Motor neuron (in vitro differentiated cells): Measurements from ENCODE around the gene CCDC182. TPM values are rescaled to one million over a fixed set of nuclear protein-coding genes. Genes with fewer than 3 reads are reported as not detected.

Source experiments
- ATAC-seq, 8 experiments: fragments of 200-7000 bp; cut with Tn5 transposase; replicated peaks in 6 of 8; 2 replicates each; pipeline ENCODE4 v1.8.0; 2021; ENCODE audit warnings: mild to moderate bottlenecking in 8 of 8, moderate library complexity in 8 of 8
- H3K27ac ChIP-seq, 2 donors: fragments of 250-450 bp; sonication (Bioruptor Pico); 2 replicates each; pipeline ENCODE4 v1.9.0; 2021; ENCODE audit warnings: antibody characterized with exemption in 2 of 2, mild to moderate bottlenecking in 2 of 2, moderate library complexity in 1 of 2
- H3K4me1 ChIP-seq, 2 donors: fragments of 250-450 bp; sonication (Bioruptor Pico); replicated peaks in 1 of 2; 2 replicates each; pipeline ENCODE4 v1.6.1; 2021; ENCODE audit warnings: antibody characterized with exemption in 2 of 2, mild to moderate bottlenecking in 2 of 2, moderate library complexity in 1 of 2
- H3K4me3 ChIP-seq, 5 donors: fragments of 250-450 bp; sonication (Bioruptor Pico); 2 replicates each; pipeline ENCODE4 v1.9.0; 2021; ENCODE audit warnings: antibody characterized with exemption in 5 of 5, mild to moderate bottlenecking in 5 of 5, moderate library complexity in 4 of 5
- WGBS, 10 experiments: fragments of 450-650 bp; shearing (Covaris generic); methylation state at CpG; one replicate each; pipeline ENCODE4 v1.0.0; 2022; 5-methylcytosine and 5-hydroxymethylcytosine counted together
- in situ Hi-C, 9 experiments: fragments of 400-800 bp; cut with MboI; loops; one replicate each; pipeline ENCODE4 v1.15.0; 2021; ENCODE audit warnings: low sequenced_read_pairs in 9 of 9, low pct_unique_long_range_greater_than_20kb in 2 of 9; ENCODE audit not compliant: unreplicated experiment in 9 of 9
- total RNA-seq, 8 experiments: library from RNA; unstranded; fragments of 300-600 nt; gene quantifications; 2 replicates each; pipeline versions ENCODE4 v1.2.3 to v1.2.4, GENCODE V29; 2022

Gene CCDC182
- total RNA-seq, 8 experiments from 2014 or later, result 0.25 to 0.76 TPM; not detected in 6

- 37 to 100% (median 75%) methylated on average over 1 to 5 of the region's 5 CpGs; no CpG with 5 or more reads in 1 of the 10 experiments for WGBS, 10 experiments
- no peak overlapping the region for H3K27ac ChIP-seq
- no peak overlapping the region for H3K4me3 ChIP-seq
- in situ Hi-C loops, result no loop called here
- peaks cover 29 to 30% of the 10 kb centered on the region in 2 donors for H3K4me1 ChIP-seq
- ATAC-seq, result no peak
These were observed 44.0 kb downstream of the CCDC182 start for GRCh38 chr17:57701124-57701523.

GRCh38 chr17:57699751-57700219 lies 45.3 kb downstream of the CCDC182 start:
- 0 to 54% (median 20%) methylated on average over 1 to 6 of the region's 9 CpGs; no CpG with 5 or more reads in 4 of the 10 experiments for WGBS, 10 experiments
- H3K27ac ChIP-seq, result no peak overlapping the region
- H3K4me3 ChIP-seq, result no peak overlapping the region
- peak; percentile 93 to 97 (median 95) for ATAC-seq
- H3K4me1 ChIP-seq, result peaks cover 27 to 29% of the 10 kb centered on the region in 2 donors
- in situ Hi-C loops, result no loop called here

- Histone ChIP-seq H3K4me1 (peaks cover 27 to 29% of the 10 kb centered on the region in 2 donors), H3K4me3 (no peak overlapping the region), H3K27ac (no peak overlapping the region)
- WGBS, 10 experiments, result 27 to 68% (median 53%) methylated on average over 2 to 10 of the region's 12 CpGs; no CpG with 5 or more reads in 1 of the 10 experiments
- peak in 2 of 8 experiments; percentile 13 to 20 for ATAC-seq
- in situ Hi-C loops, result no loop called here
These were observed 47.0 kb downstream of the CCDC182 start for GRCh38 chr17:57697891-57698711.

GRCh38 chr17:57697197-57697596 lies 47.9 kb downstream of the CCDC182 start:
- Histone ChIP-seq H3K4me1 (peaks cover 27 to 29% of the 10 kb centered on the region in 2 donors), H3K27ac (no peak overlapping the region), H3K4me3 (no peak overlapping the region)
- 41 to 100% (median 83%) methylated on average over 1 to 7 of the region's 7 CpGs; no CpG with 5 or more reads in 3 of the 10 experiments for WGBS, 10 experiments
- no peak for ATAC-seq
- in situ Hi-C loops, result no loop called here

- 0 to 100% (median 83%) methylated on average over 1 to 3 of the region's 3 CpGs; no CpG with 5 or more reads in 3 of the 10 experiments for WGBS, 10 experiments
- Histone ChIP-seq H3K27ac (no peak overlapping the region), H3K4me1 (peaks cover 26 to 28% of the 10 kb centered on the region in 2 donors), H3K4me3 (no peak overlapping the region)
- in situ Hi-C loops, result no loop called here
- ATAC-seq, result no peak
These were observed 49.0 kb downstream of the CCDC182 start for GRCh38 chr17:57696050-57696449.

Other genes with a start within 250 kb of the CCDC182 start
- 10 to 100 TPM; 33.4 to 72.9 (median 47.4) TPM for gene MRPS23, start 104.7 kb upstream of the CCDC182 start, total RNA-seq
- 10 to 100 TPM in 6 of 8 experiments, 1 to 10 TPM in 2; 6.9 to 37.4 (median 16.3) TPM for gene CUEDC1, start 210.1 kb upstream of the CCDC182 start, total RNA-seq
- 10 to 100 TPM; 14.0 to 87.6 (median 43.0) TPM for gene VEZF1, start 243.0 kb upstream of the CCDC182 start, total RNA-seq